Hematopoietic multipotent progenitor cell treated with erythropoietin and hydrocortisone succinate and interleukin-3 and kit ligand, for 4 days (in vitro differentiated cells): Measurements from ENCODE around the gene SMYD5.

Experiments
- DNase-seq: peaks from one replicate; pipeline ENCODE4 v3.0.0-alpha.2; 2015

Gene SMYD5

DNA sequence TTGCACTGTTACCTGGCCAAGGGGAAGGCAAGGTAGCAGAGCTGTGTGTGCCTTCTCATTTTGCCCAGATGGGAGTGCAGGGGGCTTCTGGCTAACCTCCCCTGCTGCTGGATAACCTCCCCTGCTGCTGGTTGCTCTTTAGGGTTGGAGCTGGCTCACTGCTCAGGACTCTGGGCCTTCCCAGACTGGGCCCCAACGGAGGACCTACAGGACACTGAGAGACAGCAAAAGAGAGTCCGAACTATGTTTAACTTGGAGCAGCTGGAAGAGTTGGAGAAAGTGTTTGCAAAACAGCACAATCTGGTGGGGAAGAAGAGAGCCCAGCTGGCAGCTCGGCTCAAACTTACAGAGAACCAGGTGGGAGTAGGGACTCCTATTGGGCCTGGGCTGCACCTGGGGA, 5.8 kb upstream of the SMYD5 start:
- no peak for DNase-seq

DNA sequence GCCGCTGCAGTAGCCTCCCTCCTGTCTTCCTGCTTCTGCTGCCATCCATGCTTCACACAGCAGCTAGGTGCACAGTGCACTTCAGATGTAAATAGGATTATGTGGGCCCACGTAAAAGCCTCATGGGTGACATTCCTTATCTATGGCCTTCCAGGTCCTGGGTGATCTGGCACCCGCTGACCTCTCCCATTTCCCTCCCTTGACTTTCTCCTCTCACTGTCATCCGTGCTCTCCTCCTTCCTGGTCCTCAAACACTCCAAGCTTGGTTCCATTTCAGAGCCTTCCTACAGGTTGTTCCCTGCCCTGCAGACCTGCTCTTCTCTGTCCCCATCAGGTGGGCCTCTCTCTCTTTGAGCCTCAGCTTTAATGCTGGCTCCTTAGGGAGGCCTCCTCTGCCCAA, 4.0 kb upstream of the SMYD5 start:
- DNase-seq, result no peak

DNA sequence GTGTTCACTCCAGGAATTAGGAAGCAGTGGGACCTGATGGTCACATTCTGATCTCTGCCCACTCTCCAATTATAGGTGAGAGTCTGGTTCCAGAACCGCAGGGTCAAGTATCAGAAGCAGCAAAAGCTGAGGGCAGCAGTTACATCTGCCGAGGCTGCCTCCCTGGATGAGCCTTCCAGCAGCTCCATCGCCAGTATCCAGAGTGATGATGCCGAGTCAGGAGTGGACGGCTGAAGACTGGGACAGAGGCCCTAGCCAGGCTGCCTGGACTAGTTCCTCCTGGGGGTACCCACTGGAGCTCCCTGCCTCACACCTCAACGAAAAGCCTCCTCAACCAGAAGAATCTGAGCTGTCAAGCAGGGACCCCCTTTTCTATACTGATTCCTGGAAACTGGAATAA, 3.3 kb upstream of the SMYD5 start:
- no peak for DNase-seq

DNA sequence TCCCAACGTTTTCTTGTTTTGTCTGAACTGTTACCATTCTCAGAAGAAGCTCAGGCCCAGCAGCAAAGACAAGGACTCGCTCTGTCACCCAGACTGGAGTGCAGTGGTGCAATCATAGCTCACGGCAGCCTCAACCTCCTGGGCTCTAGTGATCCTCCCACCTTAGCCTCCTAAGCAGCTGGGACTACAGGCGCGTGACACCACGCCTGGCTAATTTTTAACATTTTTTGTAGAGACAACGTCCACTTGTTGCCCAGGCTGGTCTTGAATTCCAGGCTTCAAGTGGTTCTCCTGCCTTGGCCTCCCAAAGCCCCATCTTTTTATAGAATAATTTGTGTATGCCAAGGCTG, 2.0 kb upstream of the SMYD5 start:
- no peak for DNase-seq

DNA sequence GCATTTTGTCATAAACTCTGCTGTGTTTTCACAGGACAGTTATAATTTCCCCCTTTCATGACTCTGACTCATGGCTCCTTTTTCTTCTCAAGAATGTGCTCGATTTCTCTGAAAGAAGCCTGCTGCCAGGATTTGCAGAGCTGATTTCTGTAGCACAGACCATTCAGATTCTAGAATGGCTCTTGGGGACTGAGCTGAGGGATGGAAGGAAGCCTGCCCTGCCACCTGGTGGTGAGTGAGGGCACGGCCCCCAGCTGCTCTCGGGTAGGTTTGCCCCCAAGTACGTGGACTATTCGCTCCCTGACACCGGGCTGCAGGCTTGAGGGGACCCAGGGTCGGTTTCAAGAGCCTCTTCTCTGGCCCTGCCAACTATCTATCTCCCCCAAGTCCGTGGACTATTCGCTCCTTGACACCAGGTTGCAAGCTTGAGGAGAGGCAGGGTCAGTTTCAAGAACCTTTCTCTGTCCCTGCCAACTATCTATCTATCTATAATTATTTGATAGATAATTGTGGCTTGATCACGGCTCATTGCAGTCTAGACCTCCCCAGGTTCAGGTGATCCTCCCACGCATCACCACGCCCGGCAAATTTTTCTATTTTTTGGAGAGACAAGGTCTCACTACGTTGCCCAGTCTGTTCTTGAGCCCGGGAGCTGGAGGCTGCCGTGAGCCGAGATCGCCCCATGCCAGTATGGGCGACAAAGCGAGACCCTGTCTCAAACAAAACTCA, 1.4 kb upstream of the SMYD5 start:
- DNase-seq, result peak; percentile 89

DNA sequence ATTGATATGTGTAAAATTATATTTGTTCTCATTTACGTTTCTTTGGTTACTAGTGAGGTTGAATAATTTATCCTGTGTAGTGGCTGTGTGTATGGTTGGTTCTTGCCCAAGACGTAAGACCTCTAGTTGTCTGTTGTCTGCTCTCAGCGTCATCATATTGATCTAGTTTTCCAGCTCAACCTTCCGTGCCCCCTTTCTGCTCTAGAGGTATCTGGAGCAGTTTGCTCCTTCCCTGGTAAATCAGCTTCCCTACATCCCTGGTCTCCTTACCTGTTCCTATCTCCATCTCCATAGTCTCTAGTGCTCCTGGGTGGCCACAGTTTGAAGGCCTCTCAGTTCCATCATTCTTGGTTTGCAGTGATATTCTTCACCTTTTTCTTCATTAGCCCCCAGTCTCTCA, 1.2 kb downstream of the SMYD5 start:
- DNase-seq, result no peak

DNA sequence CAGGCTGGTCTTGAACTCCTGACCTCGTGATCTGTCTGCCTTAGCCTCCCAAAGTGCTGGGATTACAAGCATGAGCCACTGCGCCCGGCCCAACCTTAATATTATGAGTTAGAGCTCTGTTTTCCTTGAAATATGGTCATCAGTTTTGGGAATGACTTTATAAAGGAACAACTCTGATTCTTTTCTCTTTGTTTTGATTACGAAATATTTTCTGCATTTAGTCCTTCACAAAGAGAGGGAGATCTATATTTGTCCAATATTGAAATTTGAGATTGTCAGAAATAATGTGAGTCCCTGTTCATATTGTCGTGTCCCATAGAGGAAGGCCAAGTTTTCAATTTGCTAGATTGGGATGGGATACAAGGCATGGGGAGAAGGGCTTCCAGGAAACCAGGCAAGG, 3.1 kb downstream of the SMYD5 start:
- no peak for DNase-seq

DNA sequence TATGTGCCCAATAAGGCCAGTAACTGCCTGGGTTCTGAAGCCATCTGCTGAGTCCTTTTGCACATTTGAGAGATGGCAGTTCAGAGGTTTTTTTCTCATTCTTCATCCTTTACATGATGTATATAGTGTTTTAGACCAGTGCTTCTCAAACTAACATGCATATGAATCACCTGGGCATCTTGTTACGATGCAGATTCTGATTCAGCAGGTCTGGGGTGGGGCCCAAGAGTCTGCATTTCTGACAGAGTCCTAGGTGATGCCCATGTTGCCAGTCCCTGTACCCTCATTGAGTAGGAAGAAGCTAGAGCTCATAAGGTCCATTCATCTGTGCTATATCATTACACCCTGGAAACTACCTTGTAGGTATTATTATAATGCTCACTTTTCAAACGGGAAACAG, 3.8 kb downstream of the SMYD5 start:
- no peak for DNase-seq

DNA sequence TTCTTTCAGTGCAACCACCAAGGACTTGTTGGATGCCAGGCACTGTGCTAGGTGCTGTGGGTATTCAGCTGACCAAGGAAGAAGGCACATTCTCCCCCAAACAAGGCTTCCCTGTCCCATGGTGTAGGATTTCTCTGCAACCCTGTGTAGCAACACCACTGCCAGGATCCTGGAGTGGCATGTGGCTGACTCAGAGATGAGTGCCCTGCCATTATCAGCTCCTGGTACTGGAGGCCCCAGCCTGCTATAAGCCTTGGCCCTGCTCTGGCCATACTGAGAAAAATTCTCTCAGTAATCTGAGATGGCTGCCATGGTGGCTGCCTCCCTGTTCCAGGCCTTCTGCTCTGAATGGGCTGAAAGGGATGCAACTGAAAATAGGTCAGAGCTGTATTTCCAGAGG, 4.3 kb downstream of the SMYD5 start:
- no peak for DNase-seq

DNA sequence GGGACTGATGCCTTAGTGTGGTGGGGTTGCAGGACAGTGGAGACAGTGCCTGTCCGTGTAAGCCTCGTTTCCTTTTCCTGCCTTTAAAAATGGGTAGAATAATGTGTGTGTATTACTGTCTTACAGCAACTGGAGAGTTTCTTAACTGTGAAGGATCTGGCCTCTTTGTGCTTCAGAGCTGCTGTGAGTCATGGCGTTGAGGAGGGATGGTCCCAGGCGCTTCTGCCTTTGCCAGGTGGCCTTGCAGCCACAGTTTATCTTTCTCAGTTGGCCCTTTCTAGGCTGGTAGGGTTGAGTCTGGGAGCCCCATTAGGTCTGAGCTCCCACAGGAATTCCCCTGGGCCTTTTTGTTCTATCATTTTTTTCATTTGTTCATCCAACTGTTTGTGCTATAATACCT, 9.8 kb downstream of the SMYD5 start:
- DNase-seq, result no peak

DNA sequence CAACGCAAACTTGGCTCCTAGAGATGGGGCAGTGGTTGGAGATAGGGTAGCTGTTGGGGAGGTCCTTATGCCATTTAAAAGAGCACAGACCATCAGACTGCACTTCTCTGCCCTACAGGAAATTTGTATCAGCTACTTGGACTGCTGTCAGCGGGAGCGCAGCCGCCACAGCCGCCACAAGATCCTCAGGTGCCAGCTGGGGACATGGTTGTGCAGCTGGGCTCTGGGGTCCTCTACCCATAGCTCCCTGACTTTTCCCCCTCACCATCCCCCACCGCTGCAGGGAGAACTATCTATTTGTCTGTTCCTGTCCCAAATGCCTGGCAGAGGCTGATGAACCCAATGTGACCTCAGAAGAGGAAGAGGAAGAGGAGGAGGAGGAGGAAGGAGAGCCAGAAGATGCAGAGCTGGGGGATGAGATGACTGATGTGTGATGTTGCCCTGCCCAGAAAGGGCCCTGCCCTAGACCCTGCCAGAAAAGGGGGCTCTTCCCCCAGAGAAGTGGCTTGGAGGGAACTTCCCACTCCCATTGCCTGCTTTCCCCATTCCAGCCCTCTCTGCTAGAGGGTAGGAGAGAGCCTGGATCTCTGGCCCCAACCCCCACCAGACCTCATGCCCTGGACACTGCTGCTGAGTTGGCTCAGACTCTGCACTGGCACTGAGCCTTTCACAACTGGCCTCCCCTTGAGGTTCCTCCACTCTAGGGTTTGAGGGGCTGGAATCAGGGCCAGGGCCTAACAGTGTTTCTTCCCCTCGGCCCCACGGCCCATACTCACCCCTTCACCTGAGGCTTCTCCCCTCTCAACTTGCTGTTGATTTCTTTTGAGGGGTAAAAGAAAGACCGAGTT, 11.7 kb downstream of the SMYD5 start:
- DNase-seq, result peak; percentile 23

DNA sequence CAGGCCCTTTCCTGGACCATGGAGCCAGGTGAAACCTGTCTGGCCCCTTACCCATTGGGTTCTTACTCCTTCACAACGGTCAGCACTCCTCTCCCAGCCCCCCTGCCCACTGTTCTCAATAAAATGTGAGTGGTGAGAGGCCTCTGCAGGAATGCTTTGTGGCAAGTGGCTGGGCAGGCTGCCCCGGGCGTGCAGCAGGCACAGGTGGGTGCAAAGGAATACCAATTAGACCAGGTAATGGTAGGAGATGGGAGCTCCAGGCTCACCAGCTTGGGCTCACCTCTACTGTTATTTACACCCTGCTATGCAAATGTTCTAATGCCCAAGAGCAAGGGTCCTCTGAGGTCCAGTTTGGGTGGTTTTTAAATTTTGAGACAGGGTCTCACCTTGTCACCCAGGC, 13.0 kb downstream of the SMYD5 start:
- no peak for DNase-seq

DNA sequence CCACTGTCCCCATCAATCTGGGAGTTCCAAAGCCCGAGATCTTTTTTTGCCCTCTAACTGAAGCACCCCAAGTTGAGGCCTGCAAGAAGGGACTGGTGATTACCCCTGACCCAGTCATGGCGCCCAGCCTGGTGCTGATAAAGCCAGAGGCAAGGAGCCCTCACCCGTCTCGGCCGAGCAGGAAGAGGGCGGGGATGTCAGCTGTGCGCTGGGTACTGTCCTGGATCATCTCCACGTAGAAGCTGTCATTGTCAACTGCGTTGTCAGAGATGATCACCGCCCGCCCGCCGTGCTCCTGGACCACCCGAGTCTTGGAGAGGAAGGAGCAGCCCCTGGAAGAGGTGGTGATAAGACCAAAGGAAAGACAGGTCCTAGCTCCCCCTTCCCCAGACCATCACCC, 14.6 kb downstream of the SMYD5 start:
- DNase-seq, result no peak

DNA sequence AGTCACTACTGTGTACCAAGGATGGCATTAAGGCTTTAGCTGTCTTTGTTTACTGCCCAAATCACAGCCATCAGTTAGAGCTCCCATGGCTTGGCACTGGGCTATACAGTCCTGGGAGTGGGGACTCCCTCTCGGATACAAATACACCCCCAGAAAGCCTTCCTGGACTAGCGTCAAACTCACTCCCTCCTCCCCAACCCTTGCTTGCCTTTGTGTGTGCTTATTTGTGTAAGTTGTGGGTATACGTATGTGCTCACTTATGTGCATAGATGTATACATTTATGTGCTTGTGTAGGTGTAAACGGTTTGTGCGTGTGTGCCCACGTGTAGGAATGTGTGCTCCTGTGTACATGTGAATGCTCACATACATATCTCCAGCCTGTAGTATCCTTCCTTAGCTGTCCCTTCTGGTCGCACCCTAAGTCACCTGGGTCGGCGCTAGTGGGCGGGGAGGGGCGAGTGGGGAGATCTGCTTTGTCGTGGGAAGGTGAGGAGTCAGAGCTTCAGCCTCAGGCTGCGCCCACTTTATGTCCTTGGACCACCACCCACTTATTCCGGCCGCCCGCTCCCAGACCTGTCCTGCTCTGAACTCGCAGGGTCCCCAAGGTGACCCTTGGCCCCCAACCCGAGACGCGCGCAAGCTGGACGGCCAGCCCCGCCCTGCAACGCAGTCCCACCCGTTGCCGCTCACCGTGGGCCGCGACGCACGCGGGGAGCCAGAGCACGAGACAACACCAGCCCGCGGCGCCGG, 18.5 kb downstream of the SMYD5 start:
- DNase-seq, result peak; percentile 62

DNA sequence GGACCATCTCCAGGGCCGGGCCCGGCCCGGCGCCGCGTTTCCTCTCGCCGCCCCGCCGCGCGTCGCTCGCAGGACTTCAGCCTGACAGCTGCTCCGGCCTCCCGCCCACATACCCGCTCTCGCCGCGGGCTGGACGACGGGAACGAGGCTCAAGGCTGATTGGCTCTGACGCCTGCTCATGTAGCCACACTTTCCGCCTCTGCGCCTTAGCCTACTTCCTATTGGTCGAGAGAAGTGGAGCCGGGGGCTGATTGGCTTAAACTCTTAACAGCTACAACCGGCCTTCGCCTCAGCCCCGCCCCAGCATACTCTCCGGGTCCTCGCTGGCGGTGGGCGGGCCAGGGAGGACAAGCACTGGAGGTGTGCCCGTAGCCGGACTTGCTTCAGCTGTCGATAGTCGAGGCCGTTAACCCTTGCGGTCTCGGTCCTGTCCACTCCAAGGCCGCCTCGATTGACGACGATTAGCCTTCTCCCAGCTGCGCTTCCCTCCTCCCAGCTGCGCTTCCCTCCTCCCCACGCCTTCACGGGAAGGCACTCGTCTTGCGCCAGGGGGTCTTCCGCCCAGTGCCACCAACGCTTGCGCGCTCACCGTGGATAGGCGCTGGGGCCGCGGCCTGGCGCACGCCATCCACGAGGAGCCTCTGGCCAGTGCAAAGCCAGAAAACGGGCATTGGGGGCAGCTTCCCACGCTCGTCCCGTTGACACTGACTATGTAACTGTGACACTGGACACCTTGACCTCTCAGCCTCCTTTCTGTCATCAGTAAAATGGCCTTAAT, 19.3 kb downstream of the SMYD5 start, which contains the start of gene PRADC1:
PRADC1 (minus strand) TSS at position 86 of the 778 bp plus-strand sequence; CDS start at position 7, 79 bp downstream.
- DNase-seq, result peak; percentile 100

DNA sequence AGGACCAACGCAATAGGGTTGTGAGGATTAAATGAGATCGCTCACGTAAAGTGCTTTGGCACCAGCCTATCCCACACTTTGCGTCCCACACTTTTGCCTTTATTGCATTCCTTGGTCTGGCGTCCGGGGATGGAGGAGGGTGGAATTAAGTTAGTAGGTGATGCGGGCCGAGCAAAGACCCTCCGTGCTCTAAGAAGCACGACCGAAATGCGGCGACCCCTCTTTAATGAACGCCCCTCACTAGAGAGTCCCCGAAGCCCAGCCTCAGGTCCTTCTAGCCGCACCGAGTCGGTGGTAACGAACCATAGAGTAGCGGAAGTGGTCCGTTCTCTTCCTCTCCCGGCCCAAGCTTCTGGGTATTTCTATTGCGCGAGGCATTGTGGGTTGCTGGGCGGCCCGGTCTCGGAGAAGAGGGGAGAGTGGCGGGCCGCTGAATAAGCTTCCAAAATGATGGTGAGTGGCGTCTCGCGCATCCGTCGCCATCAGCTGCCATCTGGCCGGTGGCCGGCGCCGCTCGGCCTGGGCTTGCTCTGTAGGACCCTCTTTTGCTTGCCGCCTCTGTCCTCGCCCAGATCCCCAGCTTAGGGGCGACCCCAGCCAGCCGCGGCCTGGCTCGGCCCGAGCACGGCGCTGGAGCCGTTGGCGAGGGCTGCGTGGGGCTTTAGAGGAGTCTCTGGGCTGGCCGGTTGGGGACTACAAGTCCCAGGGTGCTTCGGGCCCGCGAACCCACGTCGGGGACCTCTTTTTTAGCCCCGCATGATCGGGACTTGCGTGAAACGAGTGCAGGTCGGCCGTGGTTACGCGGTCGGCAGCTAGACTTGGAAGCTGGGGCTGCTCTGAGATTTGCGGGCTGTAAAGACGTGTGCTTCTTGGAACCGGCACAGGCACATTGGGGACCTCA, 20.1 kb downstream of the SMYD5 start, which contains the start of gene CCT7:
CCT7 (plus strand) TSS at position 377 of the 901 bp plus-strand sequence; CDS start at position 448, 71 bp downstream.
- peak; percentile 98 for DNase-seq

DNA sequence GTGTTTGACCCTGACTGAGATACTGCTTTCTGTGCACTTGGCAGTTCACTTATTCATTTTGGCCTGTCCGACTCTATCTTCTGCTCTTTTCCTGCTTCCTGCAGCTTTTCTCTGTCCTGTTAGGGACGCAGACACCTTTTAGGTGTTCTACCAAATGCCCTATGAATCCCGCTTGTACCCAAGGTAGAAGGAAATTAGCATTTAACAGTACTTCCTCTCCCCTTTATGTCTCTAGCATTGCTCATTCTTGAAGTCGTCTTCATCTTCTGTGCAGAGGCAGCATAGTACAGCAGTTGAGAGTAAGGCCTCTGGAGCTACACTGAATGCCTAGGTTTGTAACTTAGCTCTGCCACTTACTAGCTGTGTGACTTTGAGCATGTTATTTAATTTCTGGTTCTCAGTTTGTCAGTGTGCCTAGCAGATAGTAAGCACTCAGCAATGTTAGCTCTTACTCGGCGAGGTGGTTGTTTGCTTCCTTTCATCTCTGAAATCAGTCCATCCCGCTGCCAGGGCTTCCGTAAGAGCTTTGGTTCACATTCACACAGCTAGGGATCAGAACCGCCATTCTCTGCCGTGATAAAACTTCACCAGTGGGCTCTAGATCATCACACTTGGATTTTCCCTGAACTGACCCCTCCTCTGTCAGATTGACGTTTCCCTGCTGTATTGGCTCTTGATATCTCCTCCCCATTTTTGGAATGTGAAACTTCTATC, 21.4 kb downstream of the SMYD5 start:
- DNase-seq, result no peak

DNA sequence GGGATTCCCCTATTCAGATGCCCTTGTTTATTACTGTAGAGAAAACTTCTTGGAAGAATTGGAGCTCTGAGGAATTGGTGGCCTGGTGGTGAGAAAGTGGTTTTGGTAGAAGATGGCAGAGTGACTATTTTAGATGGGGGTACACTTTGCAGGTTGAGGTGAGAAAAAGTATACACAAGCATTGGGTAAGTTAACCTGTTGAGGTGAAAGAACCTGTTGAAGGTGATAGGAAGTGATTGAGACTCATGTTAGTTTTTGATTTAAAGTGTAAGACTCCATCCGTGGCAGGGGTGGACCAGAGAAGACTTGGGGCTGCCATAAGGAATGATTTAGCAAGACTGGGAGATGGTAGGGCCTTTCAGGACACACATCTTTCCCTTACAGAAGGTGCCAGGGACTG, 23.1 kb downstream of the SMYD5 start:
- no peak for DNase-seq

DNA sequence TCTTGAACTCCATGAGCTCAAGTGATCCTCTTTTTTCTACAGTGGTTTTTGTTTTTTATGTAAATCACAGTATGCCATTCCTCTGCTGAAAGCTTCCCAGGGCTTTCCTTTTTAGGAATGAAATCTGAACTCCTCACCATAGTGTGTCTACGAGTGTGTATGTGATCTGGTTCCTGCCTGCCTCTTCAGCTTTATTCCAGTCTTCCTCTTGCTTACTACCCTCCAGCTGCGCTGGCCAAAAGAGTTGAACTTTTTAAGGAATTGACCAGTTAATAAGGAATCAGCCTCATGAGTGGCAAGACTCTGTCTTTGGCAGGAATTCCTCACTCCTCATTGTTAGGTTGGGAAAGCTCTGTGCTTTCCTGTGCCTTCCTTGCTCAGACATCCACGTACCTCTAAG, 24.1 kb downstream of the SMYD5 start:
- no peak for DNase-seq

DNA sequence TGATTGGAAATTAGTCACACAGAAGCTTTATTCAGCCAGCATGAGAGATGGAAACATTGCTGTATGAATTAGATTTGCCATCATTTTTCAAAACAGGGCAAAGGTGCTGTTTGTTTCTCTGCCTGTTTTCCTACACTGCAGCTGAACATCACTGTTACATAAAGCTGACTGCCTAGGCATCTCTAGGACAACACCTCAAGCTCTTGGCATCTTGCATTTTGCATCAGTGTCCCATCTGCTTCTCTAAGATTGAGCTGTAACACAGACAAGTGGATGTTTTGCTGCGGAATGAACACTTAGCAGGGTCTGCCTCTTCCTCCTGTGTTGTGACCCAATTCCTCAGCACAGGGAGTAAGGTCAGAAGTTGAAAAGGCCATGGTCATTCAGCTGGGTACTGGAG, 24.9 kb downstream of the SMYD5 start:
- no peak for DNase-seq

DNA sequence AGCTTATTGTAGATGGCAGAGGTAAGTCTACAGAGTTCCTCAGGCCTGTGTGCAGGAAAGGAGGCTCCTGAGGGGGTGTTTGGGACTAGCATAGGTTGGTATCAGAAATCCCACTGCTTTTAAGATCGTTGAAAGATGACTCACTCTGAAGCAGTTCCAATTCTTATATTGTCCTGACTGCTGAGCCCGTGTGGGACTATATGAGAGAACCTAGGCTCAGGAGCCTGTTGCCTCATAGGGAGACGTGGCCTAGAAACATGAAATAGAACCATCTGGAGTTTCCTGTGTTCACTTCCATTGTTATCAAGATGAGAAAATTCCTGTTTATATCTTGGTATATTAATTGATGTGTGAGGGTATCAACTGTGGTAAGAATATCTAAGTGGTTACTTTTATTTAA, 25.7 kb downstream of the SMYD5 start:
- DNase-seq, result no peak
